WTC11 (cell line): Measurements from ENCODE around the gene ANGPTL5.

Experiments used
- CTCF ChIP-seq: fragments of 200-600 bp; IDR thresholded peaks from 2 replicates; pipeline ENCODE4 v1.8.0; 2022; ENCODE audit warnings: antibody characterized with exemption
- E2F1 ChIP-seq: sonication (generic); formaldehyde crosslinking; IDR thresholded peaks from 2 replicates; pipeline ENCODE4 v1.8.0; 2022; ENCODE audit warnings: mild to moderate bottlenecking, missing genetic modification reagents
- ELF4 ChIP-seq: sonication (generic); formaldehyde crosslinking; IDR thresholded peaks from 2 replicates; pipeline ENCODE4 v1.8.1; 2022; ENCODE audit warnings: low read depth, mild to moderate bottlenecking, moderate library complexity, missing genetic modification reagents
- ESRRA ChIP-seq: sonication (generic); formaldehyde crosslinking; IDR thresholded peaks from 2 replicates; pipeline ENCODE4 v1.8.1; 2022; ENCODE audit warnings: mild to moderate bottlenecking, missing genetic modification reagents, borderline replicate concordance
- KAT7 ChIP-seq: sonication (generic); formaldehyde crosslinking; IDR thresholded peaks from 2 replicates; pipeline ENCODE4 v1.8.1; 2023; ENCODE audit warnings: missing genetic modification reagents, mild to moderate bottlenecking, borderline replicate concordance
- ZNF416 ChIP-seq: fragments of 250-450 bp; sonication (Bioruptor Pico); IDR thresholded peaks from 2 replicates; pipeline ENCODE4 v1.9.0; 2021; ENCODE audit warnings: mild to moderate bottlenecking, inconsistent platforms
- TF ChIP-seq, protein P1 (sequence below): sonication (generic); formaldehyde crosslinking; conservative IDR thresholded peaks from 2 replicates; pipeline ENCODE4 v1.8.1; 2022; ENCODE audit warnings: mild to moderate bottlenecking, missing genetic modification reagents

GRCh38 chr11:101870510-101870909 is 45.8 kb downstream of the ANGPTL5 start:
- TF ChIP-seq CTCF: no peak
- TF ChIP-seq E2F1 (CRISPR knock-in tag): no peak
- TF ChIP-seq ELF4 (CRISPR knock-in tag): no peak
- TF ChIP-seq ZNF416 (CRISPR knock-in tag): no peak
- no peak for TF ChIP-seq ESRRA (CRISPR knock-in tag)
- no peak for TF ChIP-seq KAT7 (CRISPR knock-in tag)
- TF ChIP-seq, protein P1, sequence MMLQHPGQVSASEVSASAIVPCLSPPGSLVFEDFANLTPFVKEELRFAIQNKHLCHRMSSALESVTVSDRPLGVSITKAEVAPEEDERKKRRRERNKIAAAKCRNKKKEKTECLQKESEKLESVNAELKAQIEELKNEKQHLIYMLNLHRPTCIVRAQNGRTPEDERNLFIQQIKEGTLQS (CRISPR knock-in tag): no peak
